NB4 (cell line): Measurements from ENCODE around the gene MCM7.

Experiments
- DNase-seq: peaks from one replicate; pipeline ENCODE4 v3.0.0; 2010; ENCODE audit warnings: low read depth
- H3K4me3 ChIP-seq: one replicate; pipeline ENCODE4 v1.5.1; 2011; ENCODE audit warnings: mild to moderate bottlenecking, low read depth, low read length, moderate library complexity
- MYC ChIP-seq: IDR thresholded peaks from 2 replicates; pipeline ENCODE4 v1.6.1; 2011; ENCODE audit warnings: low read depth, low read length
- POLR2A ChIP-seq: IDR thresholded peaks from 2 replicates; pipeline ENCODE4 v1.6.1; 2011; ENCODE audit warnings: mild to moderate bottlenecking; ENCODE audit not compliant: insufficient read length; ENCODE audit errors: extremely low read depth
- TF ChIP-seq, protein P1 (sequence below): IDR thresholded peaks from 2 replicates; pipeline ENCODE4 v1.6.1; 2011; ENCODE audit warnings: low read depth, low read length
- TF ChIP-seq, protein P2 (sequence below): IDR thresholded peaks from one replicate; pipeline ENCODE4 v1.5.1; 2012; ENCODE audit warnings: low read depth, low read length

Gene MCM7

DNA sequence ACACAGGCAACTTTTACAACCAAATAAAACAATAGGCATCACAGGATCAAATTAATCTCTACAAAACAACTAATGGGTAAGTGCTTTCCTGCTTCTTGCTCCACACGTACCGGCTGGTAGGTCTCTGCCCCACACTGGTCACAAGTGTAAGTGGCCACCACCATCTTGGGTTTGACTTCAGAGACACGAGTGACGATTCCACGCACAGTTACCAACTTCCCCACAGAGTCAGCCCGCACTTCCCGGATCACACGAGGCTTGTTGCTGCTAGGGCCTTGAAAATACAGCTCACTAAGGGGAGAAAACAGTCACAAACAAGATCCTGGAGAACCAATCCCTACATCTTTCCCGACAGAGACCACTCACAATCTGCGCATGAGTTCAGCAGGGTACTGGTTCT, 2.3 kb downstream of the MCM7 start:
- peak overlapping the region; percentile 99 for H3K4me3 ChIP-seq

DNA sequence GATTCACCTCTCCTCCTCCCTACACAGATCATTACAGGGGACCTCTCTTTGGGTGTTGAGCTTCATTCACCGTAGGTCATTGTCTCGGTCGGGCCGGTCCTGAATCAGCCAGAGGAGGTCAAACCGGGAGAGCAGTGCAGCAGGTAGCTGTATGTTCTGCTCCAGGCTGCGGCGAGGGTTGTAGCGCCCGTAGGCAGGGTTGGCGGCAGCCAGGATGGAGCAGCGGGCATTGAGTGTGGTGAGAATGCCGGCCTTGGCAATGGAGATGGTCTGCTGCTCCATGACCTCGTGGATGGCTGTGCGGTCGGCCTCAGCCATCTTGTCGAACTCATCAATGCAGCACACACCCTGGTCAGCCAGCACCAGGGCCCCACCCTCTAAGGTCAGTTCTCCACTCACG, 5.5 kb downstream of the MCM7 start:
- DNase-seq, result no peak
- TF ChIP-seq, protein P1, sequence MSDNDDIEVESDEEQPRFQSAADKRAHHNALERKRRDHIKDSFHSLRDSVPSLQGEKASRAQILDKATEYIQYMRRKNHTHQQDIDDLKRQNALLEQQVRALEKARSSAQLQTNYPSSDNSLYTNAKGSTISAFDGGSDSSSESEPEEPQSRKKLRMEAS, result no peak
- no peak for TF ChIP-seq POLR2A
- TF ChIP-seq, protein P2, sequence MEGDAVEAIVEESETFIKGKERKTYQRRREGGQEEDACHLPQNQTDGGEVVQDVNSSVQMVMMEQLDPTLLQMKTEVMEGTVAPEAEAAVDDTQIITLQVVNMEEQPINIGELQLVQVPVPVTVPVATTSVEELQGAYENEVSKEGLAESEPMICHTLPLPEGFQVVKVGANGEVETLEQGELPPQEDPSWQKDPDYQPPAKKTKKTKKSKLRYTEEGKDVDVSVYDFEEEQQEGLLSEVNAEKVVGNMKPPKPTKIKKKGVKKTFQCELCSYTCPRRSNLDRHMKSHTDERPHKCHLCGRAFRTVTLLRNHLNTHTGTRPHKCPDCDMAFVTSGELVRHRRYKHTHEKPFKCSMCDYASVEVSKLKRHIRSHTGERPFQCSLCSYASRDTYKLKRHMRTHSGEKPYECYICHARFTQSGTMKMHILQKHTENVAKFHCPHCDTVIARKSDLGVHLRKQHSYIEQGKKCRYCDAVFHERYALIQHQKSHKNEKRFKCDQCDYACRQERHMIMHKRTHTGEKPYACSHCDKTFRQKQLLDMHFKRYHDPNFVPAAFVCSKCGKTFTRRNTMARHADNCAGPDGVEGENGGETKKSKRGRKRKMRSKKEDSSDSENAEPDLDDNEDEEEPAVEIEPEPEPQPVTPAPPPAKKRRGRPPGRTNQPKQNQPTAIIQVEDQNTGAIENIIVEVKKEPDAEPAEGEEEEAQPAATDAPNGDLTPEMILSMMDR, result no peak
- no peak for TF ChIP-seq MYC
- no peak overlapping the region for H3K4me3 ChIP-seq

More for the DNA sequence above, 2.3 kb downstream of the MCM7 start:
- DNase-seq, result no peak
- TF ChIP-seq MYC (no peak), POLR2A (no peak)
- TF ChIP-seq, protein P2, result no peak
- TF ChIP-seq, protein P1, result no peak

DNA sequence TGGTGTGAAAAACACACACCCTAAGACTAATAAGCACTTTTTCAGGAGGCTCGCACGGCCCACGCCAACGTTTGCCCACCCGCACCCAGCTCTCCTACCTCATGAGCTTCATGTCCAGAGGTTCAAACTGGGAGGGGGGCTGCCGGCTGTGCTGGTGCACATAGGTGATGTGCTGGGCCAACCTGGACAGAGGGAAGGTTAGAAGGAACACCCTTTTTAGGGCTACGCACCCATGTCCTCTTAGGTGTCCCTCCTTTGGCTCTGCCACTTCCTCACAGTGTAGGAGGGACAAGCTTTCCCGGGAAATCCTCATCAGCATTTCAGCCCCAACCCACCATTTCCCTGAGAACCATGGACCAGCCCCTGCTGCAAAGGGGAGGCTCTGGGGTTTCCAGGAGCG, 5.9 kb downstream of the MCM7 start:
- DNase-seq, result no peak
- H3K4me3 ChIP-seq, result no peak overlapping the region
- TF ChIP-seq POLR2A (no peak), MYC (no peak)
- TF ChIP-seq, protein P2, result no peak
- TF ChIP-seq, protein P1, result no peak

DNA sequence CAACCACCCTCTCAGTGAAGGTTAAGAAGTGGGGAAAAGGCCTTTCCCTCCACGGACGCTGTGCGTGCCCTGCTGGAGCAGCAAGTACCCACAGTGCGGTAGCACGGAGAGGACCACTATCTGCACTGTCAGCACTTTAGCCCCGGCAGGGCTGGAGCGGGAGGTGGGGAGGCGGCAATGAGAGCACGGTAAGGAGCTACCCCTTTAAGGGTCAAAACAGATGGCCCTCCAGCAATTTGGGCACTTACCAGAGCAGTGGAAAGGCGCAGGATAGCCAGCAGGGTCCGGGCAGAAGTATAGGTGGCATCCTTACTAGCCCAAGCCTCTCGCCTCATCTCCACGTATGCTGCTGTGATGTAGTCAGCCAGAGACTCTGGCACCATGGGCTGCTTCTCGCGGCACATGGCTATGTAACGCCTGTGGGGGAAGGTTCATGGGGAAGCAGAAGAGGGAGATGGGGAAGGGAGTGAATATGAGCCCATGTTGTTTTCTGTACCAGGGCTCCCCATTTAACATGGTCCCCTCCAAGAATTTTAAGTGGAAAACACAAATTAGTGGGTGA, 7.2 kb downstream of the MCM7 start:
- TF ChIP-seq, protein P2, result no peak
- TF ChIP-seq MYC (no peak), POLR2A (no peak)
- TF ChIP-seq, protein P1, result no peak
- DNase-seq, result no peak
- no peak overlapping the region for H3K4me3 ChIP-seq

DNA sequence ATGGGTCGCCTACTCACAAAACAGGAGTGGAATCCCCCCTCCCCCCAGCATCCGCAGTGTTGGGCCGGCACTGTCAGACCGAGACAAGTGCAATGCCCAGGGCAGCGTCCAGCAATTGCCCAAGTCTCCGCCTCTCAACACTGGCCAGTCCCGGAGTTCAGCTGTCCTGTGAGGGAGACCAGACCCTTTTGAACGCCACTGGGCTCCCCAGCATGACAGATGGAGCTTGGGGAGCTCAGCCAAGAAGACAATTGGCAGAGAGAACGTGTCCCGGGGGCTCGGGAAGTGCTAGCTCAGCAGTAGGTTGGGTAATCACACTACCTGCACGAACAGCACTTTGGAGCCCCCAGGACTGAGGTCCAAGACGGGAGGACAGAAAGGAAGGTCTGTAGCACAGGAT, 7.7 kb downstream of the MCM7 start:
- no peak for DNase-seq
- TF ChIP-seq MYC, result no peak
- no peak overlapping the region for H3K4me3 ChIP-seq

DNA sequence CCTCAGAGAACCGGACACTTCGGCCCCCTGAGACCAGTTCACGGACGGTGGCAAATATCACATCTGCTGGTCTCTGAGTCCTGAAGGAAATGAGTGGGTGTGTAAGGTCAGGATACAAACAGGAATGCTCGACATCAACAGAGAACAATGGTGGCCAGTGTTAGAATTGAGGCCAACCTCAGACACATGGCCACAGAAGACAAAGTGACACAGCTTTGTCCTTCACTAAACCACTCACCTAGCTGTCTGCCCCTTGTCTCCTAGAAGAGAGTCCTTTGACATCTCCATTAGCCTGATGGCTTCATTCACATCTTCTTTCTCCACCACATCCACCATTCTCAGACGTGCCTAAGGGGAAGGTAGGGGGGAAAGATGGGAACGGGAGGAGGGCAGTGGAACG, 8.1 kb downstream of the MCM7 start:
- no peak overlapping the region for H3K4me3 ChIP-seq
- DNase-seq, result no peak
- TF ChIP-seq, protein P1, result no peak
- TF ChIP-seq, protein P2, result no peak
- TF ChIP-seq MYC (no peak), POLR2A (peak; percentile 23)
